Neuron (in vitro differentiated cells): ENCODE data around the gene SESN3.
A peak's percentile ranks its signal among the peaks of the same experiment; 100 is the strongest.

Source experiments
- H2AFZ ChIP-seq: one replicate; pipeline ENCODE4 v1.6.1; 2013; ENCODE audit warnings: low read depth, mild to moderate bottlenecking, inconsistent platforms, low read length, moderate library complexity
- H3K27me3 ChIP-seq: one replicate; pipeline ENCODE4 v1.6.1; 2013; ENCODE audit warnings: low read length; ENCODE audit not compliant: insufficient read depth
- H3K36me3 ChIP-seq: one replicate; pipeline ENCODE4 v1.6.1; 2013; ENCODE audit warnings: low read length; ENCODE audit not compliant: insufficient read depth
- H3K4me1 ChIP-seq: one replicate; pipeline ENCODE4 v1.6.1; 2013; ENCODE audit warnings: low read length; ENCODE audit not compliant: insufficient read depth
- H3K4me3 ChIP-seq: 2 replicates; pipeline ENCODE4 v1.5.1; 2013; ENCODE audit warnings: mild to moderate bottlenecking, low read length, moderate library complexity
- H3K9me3 ChIP-seq: one replicate; pipeline ENCODE4 v1.6.1; 2013; ENCODE audit warnings: low read length

SESN3 gene

GRCh38 chr11:95150956-95151684, 79.9 kb downstream of the SESN3 start:
- Histone ChIP-seq H2AFZ (no peak overlapping the region), H3K36me3 (no peaks in the 10 kb centered on the region), H3K4me1 (peaks cover 17% of the 10 kb centered on the region), H3K27me3 (peaks cover under 1% of the 10 kb centered on the region), H3K9me3 (no peaks in the 10 kb centered on the region), H3K4me3 (no peak overlapping the region)

DNA sequence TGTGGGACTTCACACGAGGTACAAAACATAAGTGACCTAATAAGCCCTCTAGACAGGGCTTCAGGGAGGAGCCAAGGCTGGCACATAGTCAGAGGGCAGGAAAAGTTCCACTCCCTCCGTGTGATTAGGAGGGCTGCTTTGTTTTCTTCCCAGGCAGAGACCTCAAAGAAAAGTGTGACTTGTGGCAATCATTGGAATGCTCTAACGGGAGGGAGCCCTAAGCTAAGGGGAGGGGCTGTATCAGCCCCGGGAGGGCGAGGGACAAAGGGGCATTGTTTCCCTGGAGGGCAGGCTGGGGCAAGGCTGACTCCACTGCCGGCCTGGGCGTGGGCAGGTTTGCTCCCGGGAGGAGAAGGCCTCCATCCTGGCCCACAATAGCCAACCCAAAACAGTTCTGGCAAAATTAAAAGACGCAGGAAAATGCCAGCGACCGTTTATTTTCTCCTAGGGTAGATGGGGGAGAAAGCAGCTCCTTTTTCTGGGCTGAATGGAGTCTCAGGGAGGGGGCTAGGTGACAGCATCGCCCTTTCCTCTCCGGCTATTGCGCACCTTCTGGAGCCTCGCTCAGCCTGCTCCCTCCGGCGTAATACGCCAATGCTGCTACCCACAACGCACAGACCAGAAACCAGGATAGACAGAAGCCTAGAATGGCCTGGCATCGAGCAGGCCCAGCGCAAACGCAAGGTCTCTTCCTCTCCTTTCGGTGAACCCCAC, 81.2 kb downstream of the SESN3 start:
- Histone ChIP-seq H3K27me3 (peaks cover 5% of the 10 kb centered on the region), H3K9me3 (no peaks in the 10 kb centered on the region), H3K36me3 (no peaks in the 10 kb centered on the region), H3K4me1 (peaks cover 17% of the 10 kb centered on the region), H3K4me3 (no peak overlapping the region), H2AFZ (peak overlapping the region; percentile 5)

- H3K9me3 ChIP-seq = no peaks in the 10 kb centered on the region
- H3K27me3 ChIP-seq = peaks cover 5% of the 10 kb centered on the region
- no peak overlapping the region for H3K4me3 ChIP-seq
Observed at GRCh38 chr11:95148938-95149337, 82.1 kb downstream of the SESN3 start.

GRCh38 chr11:95148406-95148805, 82.6 kb downstream of the SESN3 start:
- H3K4me1 ChIP-seq = peaks cover 17% of the 10 kb centered on the region
- no peak overlapping the region for H3K4me3 ChIP-seq
- H3K9me3 ChIP-seq = no peaks in the 10 kb centered on the region
- H3K36me3 ChIP-seq = no peaks in the 10 kb centered on the region
- H3K27me3 ChIP-seq = peaks cover 5% of the 10 kb centered on the region
- H2AFZ ChIP-seq = no peak overlapping the region

More at GRCh38 chr11:95148938-95149337, 82.1 kb downstream of the SESN3 start:
- Histone ChIP-seq H3K36me3 (no peaks in the 10 kb centered on the region), H3K4me1 (peaks cover 17% of the 10 kb centered on the region), H2AFZ (no peak overlapping the region)

DNA sequence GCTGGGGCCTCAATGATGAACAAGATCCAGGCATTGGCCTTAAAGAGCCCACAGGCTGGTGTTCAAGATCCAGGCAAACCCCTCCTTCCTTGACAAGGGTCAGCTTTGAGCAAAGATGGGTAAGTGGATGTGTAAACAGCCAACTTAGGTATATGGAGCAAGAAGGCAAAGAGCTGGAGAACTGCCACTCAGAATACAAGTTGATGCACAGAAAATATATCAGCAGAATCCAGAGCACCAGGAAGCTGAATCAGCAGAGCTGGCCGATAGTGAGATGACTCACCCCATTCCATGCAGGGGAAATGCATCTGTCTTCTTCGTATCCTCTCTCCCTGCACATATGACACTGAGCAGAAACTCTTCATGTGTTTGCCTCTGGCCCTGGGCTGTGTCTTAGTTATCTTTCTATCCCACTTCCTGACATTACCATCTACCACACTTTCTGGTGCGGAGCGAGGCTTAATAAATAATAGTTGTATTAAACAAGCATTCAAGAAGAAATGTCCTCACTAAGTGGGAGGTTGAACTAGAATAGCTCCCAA, 83.6 kb downstream of the SESN3 start:
- no peak overlapping the region for H3K4me3 ChIP-seq
- H3K27me3 ChIP-seq = peaks cover 5% of the 10 kb centered on the region
- H3K36me3 ChIP-seq = no peaks in the 10 kb centered on the region
- H3K4me1 ChIP-seq = peaks cover 17% of the 10 kb centered on the region
- H3K9me3 ChIP-seq = no peaks in the 10 kb centered on the region
- no peak overlapping the region for H2AFZ ChIP-seq

GRCh38 chr11:95145430-95146060, 85.5 kb downstream of the SESN3 start:
- Histone ChIP-seq H3K27me3 (peaks cover 5% of the 10 kb centered on the region), H2AFZ (no peak overlapping the region), H3K4me1 (peaks cover 17% of the 10 kb centered on the region)

GRCh38 chr11:95144313-95145235, 86.4 kb downstream of the SESN3 start:
- Histone ChIP-seq H2AFZ (no peak overlapping the region), H3K27me3 (peaks cover 5% of the 10 kb centered on the region), H3K4me3 (no peak overlapping the region), H3K36me3 (no peaks in the 10 kb centered on the region), H3K9me3 (no peaks in the 10 kb centered on the region), H3K4me1 (peaks cover 12% of the 10 kb centered on the region)

More at GRCh38 chr11:95145430-95146060, 85.5 kb downstream of the SESN3 start:
- no peak overlapping the region for H3K4me3 ChIP-seq
- no peaks in the 10 kb centered on the region for H3K36me3 ChIP-seq
- no peaks in the 10 kb centered on the region for H3K9me3 ChIP-seq

DNA sequence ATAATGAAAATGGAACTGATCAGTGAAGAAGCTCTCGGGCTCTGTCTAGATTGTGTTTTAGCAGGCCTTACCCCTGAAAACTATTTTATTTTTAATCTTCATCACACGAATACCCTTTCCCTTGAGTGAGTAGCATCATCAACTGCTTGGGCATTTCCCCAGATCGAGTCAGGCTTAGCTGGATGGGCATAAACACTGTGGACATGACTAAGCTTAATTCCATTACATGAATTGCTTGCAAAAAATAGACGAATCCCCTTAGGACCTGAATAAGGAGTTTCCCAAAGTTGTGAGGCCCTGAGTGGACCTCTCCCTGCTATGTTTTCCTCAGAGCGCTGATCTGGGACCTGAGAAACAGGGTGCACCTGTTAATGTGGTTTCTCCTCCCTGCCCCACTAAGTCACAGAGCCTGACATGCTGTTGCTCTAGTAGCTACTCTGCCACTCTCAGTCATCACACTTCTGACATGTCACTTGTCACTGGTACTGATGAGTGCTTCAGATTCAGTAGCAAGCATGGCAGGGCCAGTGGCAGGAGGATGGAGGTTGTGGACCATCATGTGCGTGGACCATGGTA, 87.8 kb downstream of the SESN3 start:
- Histone ChIP-seq H3K9me3 (no peaks in the 10 kb centered on the region), H2AFZ (no peak overlapping the region), H3K27me3 (peaks cover 5% of the 10 kb centered on the region), H3K36me3 (no peaks in the 10 kb centered on the region), H3K4me1 (peaks cover 7% of the 10 kb centered on the region), H3K4me3 (no peak overlapping the region)

DNA sequence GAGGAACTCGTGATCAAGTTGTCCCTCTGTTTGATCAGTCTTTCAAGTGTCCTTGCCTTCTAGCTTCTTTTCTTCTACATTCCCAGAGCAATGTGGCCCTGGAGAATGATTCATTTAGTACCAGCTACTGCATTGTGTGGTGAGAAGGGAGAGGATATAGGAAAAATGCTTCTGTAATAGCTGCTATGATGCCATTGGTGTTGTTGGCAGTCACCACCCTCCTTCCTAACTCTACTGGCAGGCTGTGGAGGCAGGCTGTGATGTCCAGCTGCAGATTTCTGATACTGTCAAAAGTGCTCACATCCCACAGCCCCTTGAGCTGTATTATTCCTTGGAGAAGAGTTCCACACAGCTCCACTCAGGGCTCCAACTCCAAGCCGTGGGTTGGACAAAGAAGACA, 88.6 kb downstream of the SESN3 start:
- H3K36me3 ChIP-seq = no peaks in the 10 kb centered on the region
- peaks cover 5% of the 10 kb centered on the region for H3K27me3 ChIP-seq
- no peak overlapping the region for H2AFZ ChIP-seq
- H3K4me1 ChIP-seq = peaks cover 4% of the 10 kb centered on the region
- H3K4me3 ChIP-seq = no peak overlapping the region
- no peaks in the 10 kb centered on the region for H3K9me3 ChIP-seq

DNA sequence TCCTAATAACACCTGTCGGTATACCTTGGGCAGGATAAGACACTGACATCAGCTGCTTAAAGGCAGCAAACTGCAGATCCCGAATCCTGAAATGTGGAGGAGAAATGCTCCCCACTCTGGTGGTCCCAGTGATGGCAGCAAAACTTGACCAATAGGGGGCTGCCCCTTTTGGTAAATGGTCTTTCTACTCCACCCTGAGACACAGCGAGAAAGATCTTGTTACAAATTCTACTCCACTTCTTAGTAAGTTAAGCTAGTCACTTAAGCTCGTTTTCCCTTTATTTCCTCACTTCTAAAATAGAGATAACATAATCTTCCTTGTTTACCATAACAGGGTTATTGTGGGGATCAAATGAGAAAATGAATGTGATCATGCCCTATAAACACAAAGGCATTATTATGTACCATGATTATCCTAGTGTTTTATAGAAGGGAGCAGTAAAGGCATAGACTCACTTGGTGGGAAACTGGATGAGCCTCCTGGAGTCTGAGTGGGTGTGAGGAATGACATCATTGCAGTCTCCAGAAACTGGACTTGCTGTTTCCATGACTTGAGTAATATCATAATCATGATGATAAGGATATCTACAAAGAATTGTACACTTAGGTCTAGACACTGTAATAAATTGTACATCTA, 90.5 kb downstream of the SESN3 start:
- Histone ChIP-seq H3K4me3 (no peak overlapping the region), H3K36me3 (no peaks in the 10 kb centered on the region), H3K4me1 (no peaks in the 10 kb centered on the region), H2AFZ (no peak overlapping the region), H3K9me3 (no peaks in the 10 kb centered on the region), H3K27me3 (no peaks in the 10 kb centered on the region)

GRCh38 chr11:95138448-95138847, 92.6 kb downstream of the SESN3 start:
- Histone ChIP-seq H3K4me1 (no peaks in the 10 kb centered on the region), H3K36me3 (no peaks in the 10 kb centered on the region), H3K4me3 (no peak overlapping the region), H3K27me3 (no peaks in the 10 kb centered on the region), H2AFZ (no peak overlapping the region), H3K9me3 (no peaks in the 10 kb centered on the region)

DNA sequence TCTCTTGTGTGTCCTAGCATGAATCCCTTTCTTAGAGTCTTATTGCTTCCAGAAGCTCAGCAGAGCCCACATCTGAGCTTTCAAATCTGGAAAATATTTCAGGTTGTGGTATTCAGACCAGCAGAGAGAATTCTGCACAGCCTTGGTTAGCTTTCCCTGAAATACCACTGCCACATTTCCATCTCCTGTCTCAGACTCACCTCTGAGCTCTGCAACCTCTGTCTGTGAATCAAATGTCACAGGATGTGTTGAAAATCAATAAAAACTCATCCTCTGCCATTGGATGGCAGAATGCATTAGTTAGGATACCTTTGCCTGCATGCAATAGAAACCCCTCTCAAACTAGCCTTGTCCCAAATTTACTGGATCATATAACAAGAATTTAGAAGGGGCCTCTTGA, 93.7 kb downstream of the SESN3 start:
- Histone ChIP-seq H3K9me3 (no peaks in the 10 kb centered on the region), H3K4me1 (no peaks in the 10 kb centered on the region), H2AFZ (no peak overlapping the region), H3K4me3 (no peak overlapping the region), H3K36me3 (no peaks in the 10 kb centered on the region), H3K27me3 (no peaks in the 10 kb centered on the region)
